PFSK-1 (cell line): Measurements from ENCODE around the gene TLN1.

Source experiments
- POLR2AphosphoS5 ChIP-seq: IDR thresholded peaks from 2 replicates; pipeline ENCODE4 v1.6.1; 2012; ENCODE audit warnings: low read depth, mild to moderate bottlenecking, control low read depth, low read length, moderate library complexity
- REST ChIP-seq, 2 experiments: IDR thresholded peaks; 2 replicates each; pipeline versions ENCODE4 v1.6.1 to v1.8.0; 2011 to 2012; ENCODE audit warnings: low read depth in 2 of 2, low read length in 2 of 2, control low read depth in 1 of 2, inconsistent platforms in 1 of 2, mild to moderate bottlenecking in 1 of 2, moderate library complexity in 1 of 2; ENCODE audit not compliant: insufficient read depth in 1 of 2
- SIN3A ChIP-seq: IDR thresholded peaks from 2 replicates; pipeline ENCODE4 v1.6.1; 2012; ENCODE audit warnings: mild to moderate bottlenecking, low read length, moderate library complexity, borderline replicate concordance; ENCODE audit not compliant: insufficient read depth
- TAF1 ChIP-seq: IDR thresholded peaks from 2 replicates; pipeline ENCODE4 v1.6.1; 2012; ENCODE audit warnings: low read length, control low read depth, borderline replicate concordance; ENCODE audit not compliant: insufficient read depth

DNA sequence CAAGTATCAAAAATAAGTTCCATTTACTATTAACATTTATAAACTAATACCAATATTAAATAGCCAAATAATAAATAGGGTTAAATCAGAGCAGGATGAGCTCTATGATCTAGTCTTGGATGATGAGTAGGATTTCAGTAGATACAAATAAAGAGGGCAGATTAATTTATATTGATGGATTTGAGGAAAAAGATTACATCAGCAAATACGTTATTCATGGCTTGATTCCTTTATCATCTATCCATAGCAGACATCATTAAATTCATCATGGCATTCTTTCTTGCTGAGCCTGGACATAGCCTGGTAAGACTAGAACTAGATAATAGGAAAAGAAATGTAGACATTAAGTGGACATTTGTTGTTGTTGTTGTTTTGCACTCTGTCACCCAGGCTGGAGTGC lies 35.5 kb upstream of the TLN1 start:
- TF ChIP-seq REST (IDR thresholded peaks at IDR 0.05; ENCODE audit: insufficient read depth in 1 of 2, low read depth in 2 of 2, low read length in 2 of 2) (no peak), TAF1 (no peak), POLR2AphosphoS5 (no peak), SIN3A (no peak)
